Measurements from ENCODE around the gene DCAF11. TPM values are rescaled to one million over a fixed set of nuclear protein-coding genes. Genes with fewer than 3 reads are reported as not detected.
A peak's percentile ranks its signal among the peaks of the same experiment; 100 is the strongest.

The DCAF11 gene
- total and polyA plus RNA-seq, 2 of the 13 experiments (the other 11 are each of a cell fraction or from before 2014, with no cell fraction given), result 150 to 257 TPM

DNA sequence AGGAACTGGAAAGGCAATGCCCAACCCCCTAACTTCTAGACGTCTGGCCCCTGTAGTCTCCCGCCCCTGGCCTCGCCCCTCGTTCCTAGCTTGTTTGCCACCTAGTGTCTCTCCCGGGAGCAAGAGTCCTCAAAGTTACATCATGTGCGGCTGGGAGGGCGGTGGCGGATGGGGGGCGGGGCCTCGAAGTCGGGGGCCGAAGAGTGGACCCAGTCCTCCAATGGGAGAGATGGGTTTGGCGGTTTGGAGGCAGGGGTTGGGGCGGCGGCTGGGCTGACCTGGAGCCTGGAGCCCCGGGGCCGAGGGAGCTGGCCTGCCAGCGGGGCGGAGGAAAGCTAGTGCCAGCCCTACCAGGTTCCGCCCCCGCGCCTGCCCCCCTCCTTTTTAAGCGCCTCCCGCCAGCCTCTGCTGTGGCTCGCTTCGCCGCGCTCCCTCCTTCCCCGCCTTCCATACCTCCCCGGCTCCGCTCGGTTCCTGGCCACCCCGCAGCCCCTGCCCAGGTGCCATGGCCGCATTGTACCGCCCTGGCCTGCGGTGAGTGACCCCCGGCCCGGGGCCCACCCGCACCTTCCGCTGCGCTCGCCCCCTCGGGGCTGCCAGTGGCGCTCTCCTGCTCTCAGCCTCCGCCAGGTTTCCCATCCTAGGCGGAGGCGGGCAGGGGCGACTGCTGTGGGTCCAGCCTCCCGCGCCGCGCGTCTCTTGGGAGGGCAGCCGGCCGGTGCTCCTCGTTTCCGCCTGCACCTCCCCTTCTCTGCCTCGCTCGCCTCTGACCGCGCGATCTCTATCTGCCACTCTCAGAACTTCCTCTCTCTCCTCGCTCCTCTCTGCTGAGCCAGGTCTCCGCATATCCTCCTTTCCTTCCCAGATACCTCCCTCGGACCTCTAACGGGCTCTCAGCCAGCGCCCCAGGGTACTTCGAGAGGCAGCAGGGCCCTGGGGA lies 20.4 kb upstream of the DCAF11 start, which contains the start of gene PCK2 (continued):
- peak; percentile 86 for TF ChIP-seq FOXP4 (CRISPR knock-in tag; IDR thresholded peaks at IDR 0.05)
- TF ChIP-seq NFRKB (IDR thresholded peaks at IDR 0.05), result no peak
- TF ChIP-seq, protein P1, sequence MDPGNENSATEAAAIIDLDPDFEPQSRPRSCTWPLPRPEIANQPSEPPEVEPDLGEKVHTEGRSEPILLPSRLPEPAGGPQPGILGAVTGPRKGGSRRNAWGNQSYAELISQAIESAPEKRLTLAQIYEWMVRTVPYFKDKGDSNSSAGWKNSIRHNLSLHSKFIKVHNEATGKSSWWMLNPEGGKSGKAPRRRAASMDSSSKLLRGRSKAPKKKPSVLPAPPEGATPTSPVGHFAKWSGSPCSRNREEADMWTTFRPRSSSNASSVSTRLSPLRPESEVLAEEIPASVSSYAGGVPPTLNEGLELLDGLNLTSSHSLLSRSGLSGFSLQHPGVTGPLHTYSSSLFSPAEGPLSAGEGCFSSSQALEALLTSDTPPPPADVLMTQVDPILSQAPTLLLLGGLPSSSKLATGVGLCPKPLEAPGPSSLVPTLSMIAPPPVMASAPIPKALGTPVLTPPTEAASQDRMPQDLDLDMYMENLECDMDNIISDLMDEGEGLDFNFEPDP (CRISPR knock-in tag; conservative IDR thresholded peaks at IDR 0.05), result no peak
- TF ChIP-seq MAZ (IDR thresholded peaks at IDR 0.05; ENCODE audit: borderline replicate concordance, low read depth, low read length), result peak; percentile 94
- TF ChIP-seq MAZ (CRISPR knock-in tag; IDR thresholded peaks at IDR 0.05; ENCODE audit: low read depth), result peak; percentile 100
- TF ChIP-seq ZNF3 (CRISPR knock-in tag; IDR thresholded peaks at IDR 0.05), result peak; percentile 68; the same call in 1 of the 2 replicates
- TF ChIP-seq NCOA5 (CRISPR knock-in tag; IDR thresholded peaks at IDR 0.05), result peak; percentile 71; the same call in 1 of the 2 replicates
- peak; percentile 94 for TF ChIP-seq ZNF616 (CRISPR knock-in tag; IDR thresholded peaks at IDR 0.05; ENCODE audit: low read depth)
- TF ChIP-seq ZNF629 (CRISPR knock-in tag; conservative IDR thresholded peaks at IDR 0.05), result peak; percentile 58
- TF ChIP-seq BRCA1 (CRISPR knock-in tag; IDR thresholded peaks at IDR 0.05), result peak; percentile 97
- TF ChIP-seq ZNF784 (CRISPR knock-in tag; IDR thresholded peaks at IDR 0.05; ENCODE audit: borderline replicate concordance), result peak; percentile 87; the same call in 1 of the 2 replicates
- TF ChIP-seq ZSCAN25 (CRISPR knock-in tag; IDR thresholded peaks at IDR 0.05), result peak; percentile 92
- peak in 1 of 2 experiments; percentile 98; a peak in 2 of 4 replicates for TF ChIP-seq POLR2A (IDR thresholded peaks at IDR 0.05; ENCODE audit: insufficient read depth in 1 of 2, low read depth in 2 of 2, low read length in 2 of 2)
- no peak for TF ChIP-seq JUN (CRISPR knock-in tag; IDR thresholded peaks at IDR 0.05)
- TF ChIP-seq ZNF446 (CRISPR knock-in tag; IDR thresholded peaks at IDR 0.05), result no peak
- peak; percentile 23 to 86; a peak in 3 of 4 replicates for TF ChIP-seq EP300 (IDR thresholded peaks at IDR 0.05; ENCODE audit: low read depth in 2 of 2, low read length in 2 of 2)
- peak; percentile 73 for TF ChIP-seq EP300 (CRISPR knock-in tag; IDR thresholded peaks at IDR 0.05; ENCODE audit: borderline replicate concordance)
- TF ChIP-seq, protein P2, sequence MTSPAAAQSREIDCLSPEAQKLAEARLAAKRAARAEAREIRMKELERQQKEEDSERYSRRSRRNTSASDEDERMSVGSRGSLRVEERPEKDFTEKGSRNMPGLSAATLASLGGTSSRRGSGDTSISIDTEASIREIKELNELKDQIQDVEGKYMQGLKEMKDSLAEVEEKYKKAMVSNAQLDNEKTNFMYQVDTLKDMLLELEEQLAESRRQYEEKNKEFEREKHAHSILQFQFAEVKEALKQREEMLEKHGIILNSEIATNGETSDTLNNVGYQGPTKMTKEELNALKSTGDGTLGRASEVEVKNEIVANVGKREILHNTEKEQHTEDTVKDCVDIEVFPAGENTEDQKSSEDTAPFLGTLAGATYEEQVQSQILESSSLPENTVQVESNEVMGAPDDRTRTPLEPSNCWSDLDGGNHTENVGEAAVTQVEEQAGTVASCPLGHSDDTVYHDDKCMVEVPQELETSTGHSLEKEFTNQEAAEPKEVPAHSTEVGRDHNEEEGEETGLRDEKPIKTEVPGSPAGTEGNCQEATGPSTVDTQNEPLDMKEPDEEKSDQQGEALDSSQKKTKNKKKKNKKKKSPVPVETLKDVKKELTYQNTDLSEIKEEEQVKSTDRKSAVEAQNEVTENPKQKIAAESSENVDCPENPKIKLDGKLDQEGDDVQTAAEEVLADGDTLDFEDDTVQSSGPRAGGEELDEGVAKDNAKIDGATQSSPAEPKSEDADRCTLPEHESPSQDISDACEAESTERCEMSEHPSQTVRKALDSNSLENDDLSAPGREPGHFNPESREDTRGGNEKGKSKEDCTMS (CRISPR knock-in tag; conservative IDR thresholded peaks at IDR 0.05), result no peak
- no peak for TF ChIP-seq USF2 (IDR thresholded peaks at IDR 0.05; ENCODE audit: low read depth, low read length)
- TF ChIP-seq USF2 (CRISPR knock-in tag; IDR thresholded peaks at IDR 0.05; ENCODE audit: borderline replicate concordance), result no peak
